ENCODE data around the gene TRIM7. TPM values are rescaled to one million over a fixed set of nuclear protein-coding genes. Genes with fewer than 3 reads are reported as not detected.
A peak's percentile ranks its signal among the peaks of the same experiment; 100 is the strongest.

The TRIM7 gene
- total and polyA plus RNA-seq, 7 donors, result 10.4 to 42.6 (median 28.8) TPM

DNA sequence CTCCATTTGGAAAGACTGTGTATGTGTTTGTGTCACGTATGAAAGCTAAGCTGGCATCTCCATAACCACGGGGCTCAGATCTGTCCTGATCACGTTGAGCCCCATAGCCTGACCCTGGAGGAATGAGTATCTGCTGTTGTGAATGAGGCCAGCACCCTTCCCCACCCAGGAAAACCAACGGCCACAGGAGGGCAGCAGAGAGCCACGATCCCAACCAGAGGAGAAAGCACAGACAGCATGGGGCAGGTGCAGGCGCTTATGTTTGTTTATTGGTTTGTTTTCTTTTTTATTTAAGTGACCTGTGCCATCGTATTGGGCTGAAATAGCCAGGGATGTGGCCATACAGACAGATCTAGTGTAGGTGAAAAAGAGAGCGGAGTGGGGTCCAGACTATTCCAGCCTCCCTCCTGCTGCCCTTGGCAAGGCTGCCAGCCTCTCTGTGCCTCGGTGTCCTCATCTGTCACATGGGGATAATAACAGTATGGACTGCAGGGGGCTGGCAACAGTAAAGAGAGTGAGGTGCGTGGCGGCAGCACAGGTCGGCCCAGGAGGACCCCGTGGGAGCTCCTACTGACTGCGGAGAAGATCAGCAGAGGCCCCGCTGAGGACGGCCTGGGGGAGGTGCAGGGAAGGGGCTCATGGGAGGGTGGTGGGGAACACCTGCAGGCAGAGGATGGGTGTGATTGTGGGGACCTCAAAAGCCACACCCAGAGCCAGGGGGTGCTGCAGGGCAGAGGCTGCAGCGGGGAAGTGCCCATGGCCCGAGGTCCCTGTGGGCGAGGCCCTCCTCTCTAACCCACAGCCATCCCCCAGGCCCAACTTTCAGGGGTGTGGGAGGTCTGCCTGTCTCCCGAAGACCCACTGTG, 45.5 kb downstream of the TRIM7 start:
- Histone ChIP-seq H3K27me3 (ENCODE audit: insufficient read depth in 3 of 3, low read length in 2 of 3) (peaks cover 0 to 4% (median 2%) of the 10 kb centered on the region in 3 donors), H3K36me3 (ENCODE audit: insufficient read depth in 1 of 2, low read depth in 1 of 2) (no peaks in the 10 kb centered on the region), H3K4me1 (peaks cover 5% of the 10 kb centered on the region), H3K9me3 (no peaks in the 10 kb centered on the region), H3K4me3 (no peak overlapping the region), H3K27ac (peak overlapping the region; percentile 55)
- peak; percentile 83 for TF ChIP-seq CTCF (IDR thresholded peaks at IDR 0.05)
- WGBS, 3 donors, result 53 to 55% (median 53%) methylated on average over 20 of the region's 20 CpGs
- DNase-seq, result peak; percentile 87 to 93
- intact Hi-C loops (cut with DNase I), result loop anchor here (2.0 to 10.0 kb wide), 3 partner anchors 295 to 377 kb away; partner anchors contain the start of gene ZFP62 (in 2 of the 2)
- ATAC-seq, result peak; percentile 90 to 97 (median 92)

DNA sequence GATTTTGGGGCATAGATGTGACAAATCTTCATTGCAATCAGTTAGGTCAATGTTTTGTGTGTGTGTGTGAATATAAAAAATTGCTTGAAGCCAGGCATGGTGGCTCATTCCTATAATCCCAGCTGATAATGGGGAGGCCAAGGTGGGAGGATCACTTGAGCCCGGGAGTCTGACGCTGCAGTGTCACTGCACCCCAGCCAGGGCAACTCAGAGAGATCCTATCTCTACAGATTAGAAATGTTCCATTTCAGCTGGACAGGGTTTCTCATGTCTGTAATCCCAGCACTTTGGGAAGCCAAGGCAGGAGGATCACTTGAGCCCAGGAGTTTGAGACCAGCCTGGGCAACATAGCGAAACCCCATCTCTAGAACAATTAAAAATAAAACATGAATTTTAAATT, 46.1 kb downstream of the TRIM7 start:
- H3K36me3 ChIP-seq (ENCODE audit: insufficient read depth in 1 of 2, low read depth in 1 of 2), result no peaks in the 10 kb centered on the region
- no peak overlapping the region for H3K27ac ChIP-seq
- intact Hi-C loops (cut with DNase I), result loop anchor here (2.0 to 10.0 kb wide), 3 partner anchors 294 to 377 kb away; partner anchors contain the start of gene ZFP62 (in 2 of the 2)
- H3K27me3 ChIP-seq (ENCODE audit: insufficient read depth in 3 of 3, low read length in 2 of 3), result no peaks in the 10 kb centered on the region
- no peak for ATAC-seq
- no peaks in the 10 kb centered on the region for H3K9me3 ChIP-seq
- 94 to 99% (median 97%) methylated on average over 3 of the region's 3 CpGs for WGBS, 3 donors
- peaks cover 5% of the 10 kb centered on the region for H3K4me1 ChIP-seq
- no peak for TF ChIP-seq CTCF (IDR thresholded peaks at IDR 0.05)
- DNase-seq, result no peak
- no peak overlapping the region for H3K4me3 ChIP-seq

DNA sequence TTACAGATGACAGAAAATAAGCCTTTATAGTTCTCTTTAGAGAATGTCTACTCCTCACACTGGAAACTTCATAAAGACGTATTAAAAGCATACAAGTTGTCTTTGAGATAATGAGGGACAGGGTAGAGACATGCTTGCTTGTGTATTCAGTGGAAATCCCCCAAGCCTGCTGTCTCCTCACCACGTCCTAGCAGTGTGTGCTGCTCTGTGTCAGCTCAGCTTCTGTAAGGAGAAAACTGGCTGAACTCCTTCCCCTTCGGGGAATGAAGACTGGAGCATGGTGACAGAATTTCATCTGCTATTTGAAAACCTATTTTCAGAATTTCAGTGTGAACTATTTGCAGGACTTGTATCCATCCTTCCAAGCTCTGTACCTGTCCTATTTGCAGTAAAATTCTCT, 48.2 kb downstream of the TRIM7 start:
- 40 to 50% (median 47%) methylated on average over 3 of the region's 3 CpGs for WGBS, 3 donors
- H3K4me1 ChIP-seq, result peaks cover 5% of the 10 kb centered on the region
- intact Hi-C loops (cut with DNase I), result loop anchor here (5.0 to 10.0 kb wide), 2 partner anchors 292 to 374 kb away; partner anchors contain the start of gene ZFP62 (in 2 of the 2)
- no peak for TF ChIP-seq CTCF (IDR thresholded peaks at IDR 0.05)
- H3K4me3 ChIP-seq, result no peak overlapping the region
- H3K27me3 ChIP-seq (ENCODE audit: insufficient read depth in 3 of 3, low read length in 2 of 3), result peaks cover 0 to 5% (median 2%) of the 10 kb centered on the region in 3 donors
- H3K36me3 ChIP-seq (ENCODE audit: insufficient read depth in 1 of 2, low read depth in 1 of 2), result no peaks in the 10 kb centered on the region
- no peaks in the 10 kb centered on the region for H3K9me3 ChIP-seq
- no peak for ATAC-seq
- no peak overlapping the region for H3K27ac ChIP-seq
- no peak for DNase-seq

- WGBS, 3 donors, result 69 to 74% (median 71%) methylated on average over 5 of the region's 5 CpGs
- intact Hi-C loops (cut with DNase I), result loop anchor here (10.0 kb wide), 1 partner anchor 289 kb away; the partner anchor contains the start of gene ZFP62 (in 2 of the 2)
- Histone ChIP-seq H3K27ac (no peak overlapping the region), H3K36me3 (ENCODE audit: insufficient read depth in 1 of 2, low read depth in 1 of 2) (no peaks in the 10 kb centered on the region), H3K4me1 (no peaks in the 10 kb centered on the region), H3K27me3 (ENCODE audit: insufficient read depth in 3 of 3, low read length in 2 of 3) (peaks cover 0 to 32% (median 7%) of the 10 kb centered on the region in 3 donors), H3K4me3 (no peak overlapping the region), H3K9me3 (no peaks in the 10 kb centered on the region)
- ATAC-seq (no peak), DNase-seq (no peak)
- TF ChIP-seq CTCF (IDR thresholded peaks at IDR 0.05), result no peak
These were observed 51.2 kb downstream of the TRIM7 start for GRCh38 chr5:181153814-181154213.
